GM20000 (cell line): ENCODE measurements around the gene ZFAND3.

ENCODE experiments used
- DNase-seq: peaks from one replicate; pipeline ENCODE4 v3.0.0; 2012; ENCODE audit warnings: low spot score
- TF ChIP-seq, protein P1 (sequence below): IDR thresholded peaks from 2 replicates; pipeline ENCODE4 v1.5.1; 2012; ENCODE audit warnings: mild to moderate bottlenecking, control low read depth; ENCODE audit errors: extremely low read depth, missing control alignments

The ZFAND3 gene

DNA sequence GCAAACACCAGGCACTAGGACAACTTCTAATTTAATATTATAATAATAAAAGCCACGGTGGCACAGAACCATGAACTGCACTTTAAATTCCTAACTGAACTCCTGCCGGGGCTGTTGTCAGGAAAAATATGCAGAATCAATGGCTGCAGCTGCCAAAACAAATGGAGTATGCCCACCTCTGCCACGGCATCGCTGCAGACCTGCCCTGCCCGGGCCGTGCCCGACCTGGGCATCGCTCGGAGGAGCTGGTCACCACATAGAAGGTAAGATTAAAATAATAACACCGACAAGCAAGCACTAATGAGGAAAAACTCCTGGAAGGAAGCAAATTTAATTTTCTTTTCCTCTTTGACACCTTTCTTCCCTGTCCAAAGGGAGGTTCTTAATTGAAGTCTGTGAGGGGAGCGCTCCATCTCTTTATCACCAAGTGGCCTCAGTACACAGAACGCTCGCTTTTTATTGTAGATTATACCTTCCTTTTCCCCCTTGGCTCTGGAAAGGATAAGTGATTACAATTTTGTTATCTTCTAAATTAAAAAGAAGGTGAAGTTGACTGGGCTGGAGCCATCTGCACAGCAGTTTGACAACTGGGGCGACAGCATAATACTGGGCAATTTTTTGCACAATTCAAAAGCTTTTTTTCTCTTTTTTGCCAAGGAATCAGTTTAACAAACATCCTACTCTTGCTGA is 351.3 kb downstream of the ZFAND3 start:
- TF ChIP-seq, protein P1, sequence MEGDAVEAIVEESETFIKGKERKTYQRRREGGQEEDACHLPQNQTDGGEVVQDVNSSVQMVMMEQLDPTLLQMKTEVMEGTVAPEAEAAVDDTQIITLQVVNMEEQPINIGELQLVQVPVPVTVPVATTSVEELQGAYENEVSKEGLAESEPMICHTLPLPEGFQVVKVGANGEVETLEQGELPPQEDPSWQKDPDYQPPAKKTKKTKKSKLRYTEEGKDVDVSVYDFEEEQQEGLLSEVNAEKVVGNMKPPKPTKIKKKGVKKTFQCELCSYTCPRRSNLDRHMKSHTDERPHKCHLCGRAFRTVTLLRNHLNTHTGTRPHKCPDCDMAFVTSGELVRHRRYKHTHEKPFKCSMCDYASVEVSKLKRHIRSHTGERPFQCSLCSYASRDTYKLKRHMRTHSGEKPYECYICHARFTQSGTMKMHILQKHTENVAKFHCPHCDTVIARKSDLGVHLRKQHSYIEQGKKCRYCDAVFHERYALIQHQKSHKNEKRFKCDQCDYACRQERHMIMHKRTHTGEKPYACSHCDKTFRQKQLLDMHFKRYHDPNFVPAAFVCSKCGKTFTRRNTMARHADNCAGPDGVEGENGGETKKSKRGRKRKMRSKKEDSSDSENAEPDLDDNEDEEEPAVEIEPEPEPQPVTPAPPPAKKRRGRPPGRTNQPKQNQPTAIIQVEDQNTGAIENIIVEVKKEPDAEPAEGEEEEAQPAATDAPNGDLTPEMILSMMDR: no peak
- DNase-seq: no peak

DNA sequence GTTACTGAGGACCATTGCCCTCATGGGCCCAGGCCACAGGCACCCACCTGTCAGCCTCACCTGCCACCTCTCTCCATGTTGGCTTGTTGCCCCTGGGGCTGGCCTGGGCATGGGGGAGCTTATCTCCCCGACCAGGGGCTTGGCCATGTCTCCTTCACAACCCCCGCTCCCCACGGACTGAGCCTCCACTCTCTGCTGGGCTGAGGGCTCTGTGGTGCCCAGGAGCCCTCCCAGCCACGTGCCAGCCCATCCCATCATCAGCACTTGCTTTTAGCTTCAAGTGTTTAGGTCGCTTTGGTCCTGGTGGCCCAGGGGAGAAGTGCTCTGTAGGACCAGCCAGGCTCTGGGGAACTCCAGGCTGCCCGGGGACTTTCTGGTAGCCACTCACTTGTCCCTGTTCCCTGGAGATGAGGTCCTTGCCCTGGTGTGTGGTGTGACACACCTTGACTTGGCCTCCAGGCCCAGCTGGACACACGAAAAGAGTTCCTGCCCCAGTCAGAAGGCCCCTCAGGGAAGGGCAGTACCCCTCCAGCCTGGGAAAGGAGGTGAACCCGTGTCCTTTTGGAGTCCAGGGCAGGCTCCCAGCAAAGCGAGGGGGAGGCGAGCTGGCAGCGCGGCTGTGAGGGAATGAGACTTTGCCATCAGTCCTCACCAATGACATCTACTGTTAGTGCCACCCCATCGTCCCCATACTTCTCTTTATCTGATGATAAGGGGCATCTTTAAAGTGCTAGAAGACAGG is 352.6 kb downstream of the ZFAND3 start:
- TF ChIP-seq, protein P1: no peak
- no peak for DNase-seq

DNA sequence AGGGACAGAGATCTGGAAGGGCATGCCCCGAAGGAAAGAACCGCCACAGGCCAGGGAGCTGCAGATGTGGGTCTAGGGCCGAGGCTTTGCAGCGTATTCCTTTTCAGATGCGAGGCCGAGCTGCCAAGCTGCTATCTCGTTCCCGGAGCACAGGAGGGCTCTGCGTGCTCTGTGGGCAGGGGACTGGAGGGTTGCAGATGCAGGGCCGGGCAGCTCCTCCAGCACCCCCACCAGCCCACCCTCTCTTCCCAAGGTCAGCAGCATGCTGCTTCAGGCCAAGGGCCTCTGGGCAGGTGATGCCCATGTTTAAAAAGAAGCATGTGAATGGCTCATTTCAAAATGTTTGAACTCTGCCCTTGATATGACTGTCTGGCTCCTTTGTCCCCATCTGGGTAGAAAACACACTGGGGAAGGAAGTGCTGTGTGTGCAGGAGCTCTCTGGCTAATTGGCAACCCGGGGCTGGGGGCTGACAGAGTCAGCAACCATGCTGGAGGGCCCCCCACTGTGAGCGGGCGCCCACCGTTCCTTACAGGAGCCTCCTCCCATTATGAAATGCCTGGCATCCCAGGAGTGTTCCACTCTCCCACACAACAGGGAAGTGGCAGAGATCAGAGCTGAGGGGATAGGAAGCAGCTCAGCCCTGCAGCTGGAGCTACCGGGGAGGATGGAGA is 353.3 kb downstream of the ZFAND3 start:
- TF ChIP-seq, protein P1: no peak
- no peak for DNase-seq

DNA sequence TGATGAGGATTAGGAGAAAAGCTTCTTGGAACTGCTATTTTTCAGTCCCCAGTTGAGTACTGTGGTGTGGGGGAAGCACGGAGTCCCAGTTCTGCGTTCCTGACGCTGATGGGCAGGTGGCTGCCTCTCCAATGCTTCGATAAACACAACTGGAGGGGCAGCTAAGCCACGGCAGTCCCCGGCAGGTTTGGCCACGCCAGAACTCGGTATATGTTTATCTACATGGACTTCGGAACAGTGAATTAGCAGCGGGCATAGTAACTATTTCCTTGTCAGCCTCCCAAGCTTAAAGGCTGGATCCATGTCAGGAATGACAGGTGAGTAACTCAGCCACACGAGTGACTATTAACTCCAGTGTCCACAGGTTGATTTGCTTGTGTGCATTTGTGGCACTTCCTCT is 354.4 kb downstream of the ZFAND3 start:
- TF ChIP-seq, protein P1: no peak
- DNase-seq: no peak

DNA sequence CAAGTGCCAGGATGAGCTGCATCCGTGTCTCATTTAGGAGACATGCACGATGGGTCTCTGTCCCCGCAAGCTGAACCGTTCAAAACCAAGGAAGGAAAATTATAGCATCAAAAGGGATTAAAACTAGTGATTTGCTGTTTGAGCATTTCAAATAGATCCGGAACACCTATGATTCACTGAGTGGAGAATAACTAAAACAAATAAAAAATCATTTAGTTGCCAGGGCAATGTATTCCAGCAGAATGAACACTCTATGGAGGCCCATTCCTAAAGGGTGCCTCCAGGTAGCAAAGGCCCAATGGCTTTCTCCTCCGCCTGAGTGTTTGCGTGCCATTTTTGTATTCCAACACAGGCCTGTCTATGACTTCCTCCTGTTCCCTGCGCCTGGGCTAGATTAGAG is 354.8 kb downstream of the ZFAND3 start:
- TF ChIP-seq, protein P1: no peak
- no peak for DNase-seq

DNA sequence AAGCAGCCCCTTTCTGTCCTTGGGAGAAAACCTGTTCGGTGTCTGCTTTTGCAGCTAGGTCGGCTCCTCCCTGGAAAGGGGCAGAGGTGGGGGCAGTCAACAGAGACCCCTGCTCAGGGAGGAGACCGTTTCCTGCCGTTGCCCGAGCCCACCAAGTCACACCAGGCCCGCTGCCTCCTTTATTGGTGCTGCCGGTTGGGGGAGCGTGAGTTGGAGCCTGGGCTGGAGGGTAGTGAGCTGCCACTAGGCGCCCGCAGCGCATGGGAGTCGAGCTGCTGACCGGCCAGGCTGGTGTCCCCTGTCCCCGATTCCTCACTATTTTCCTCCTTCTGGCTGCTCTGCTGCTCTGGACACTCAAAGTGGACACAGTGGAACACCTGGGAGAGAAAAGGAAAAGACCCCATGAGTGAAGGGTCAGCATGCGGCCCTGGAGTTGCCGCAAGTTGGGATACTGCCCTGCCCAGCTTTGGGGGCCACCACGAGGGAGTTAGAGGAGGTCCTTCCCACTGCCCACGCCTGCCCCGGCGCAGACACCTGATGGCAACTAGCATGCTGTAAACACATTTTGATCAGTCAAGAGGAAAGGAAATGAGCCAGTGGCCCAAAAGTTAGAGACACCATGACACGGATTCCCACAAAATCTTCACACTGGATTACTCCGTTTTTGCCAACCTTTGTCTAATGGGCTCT is 355.4 kb downstream of the ZFAND3 start:
- TF ChIP-seq, protein P1: no peak

DNA sequence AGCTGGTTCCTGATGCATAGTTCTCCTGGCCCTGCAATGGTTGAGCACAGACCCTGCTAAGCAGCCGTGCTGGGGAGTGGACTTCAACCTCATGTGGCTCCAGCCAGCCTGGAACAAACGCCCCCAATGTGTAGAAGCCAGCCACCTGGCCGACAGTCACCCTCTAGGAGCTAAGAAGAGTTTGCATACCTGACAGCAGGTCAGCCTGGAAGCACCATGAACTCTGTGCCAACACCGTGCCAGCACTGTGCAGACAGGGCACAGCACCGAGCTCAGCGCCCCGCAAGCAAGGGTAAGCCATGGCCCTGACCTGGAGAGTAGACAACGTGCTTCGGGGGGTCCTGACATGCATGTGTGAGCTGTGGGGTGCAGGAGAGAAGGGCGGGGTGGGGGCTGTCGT is 356.3 kb downstream of the ZFAND3 start:
- TF ChIP-seq, protein P1: no peak

More for the DNA sequence above, 355.4 kb downstream of the ZFAND3 start:
- no peak for DNase-seq

More for the DNA sequence above, 356.3 kb downstream of the ZFAND3 start:
- no peak for DNase-seq
